Mesothelial cell of epicardium (in vitro differentiated cells): ENCODE data around the gene ZFP36L1. TPM values are rescaled to one million over a fixed set of nuclear protein-coding genes. Genes with fewer than 3 reads are reported as not detected.

Experiments used
- DNase-seq, 2 experiments: peaks; one replicate each; pipeline ENCODE4 v3.0.0; 2021; ENCODE audit warnings: low spot score in 2 of 2; ENCODE audit not compliant: unreplicated experiment in 2 of 2
- H3K27ac Mint-ChIP-seq: 2 replicates; pipeline ENCODE4 v1.8.0; 2021; ENCODE audit warnings: mixed read lengths
- H3K27me3 Mint-ChIP-seq: 2 replicates; pipeline ENCODE4 v1.8.0; 2021; ENCODE audit warnings: low read depth, mixed read lengths
- H3K36me3 Mint-ChIP-seq: 2 replicates; pipeline ENCODE4 v1.8.0; 2021; ENCODE audit warnings: mixed read lengths
- H3K4me1 Mint-ChIP-seq: 2 replicates; pipeline ENCODE4 v1.8.0; 2021; ENCODE audit warnings: mixed read lengths
- H3K4me3 Mint-ChIP-seq: 2 replicates; pipeline ENCODE4 v1.8.0; 2021; ENCODE audit warnings: mild to moderate bottlenecking, moderate library complexity, mixed read lengths
- H3K9me3 Mint-ChIP-seq: 2 replicates; pipeline ENCODE4 v1.8.0; 2021; ENCODE audit warnings: mixed read lengths
- CTCF ChIP-seq: fragments of 200-600 bp; sonication (generic); IDR thresholded peaks from one replicate; pipeline ENCODE4 v1.5.0; 2021; ENCODE audit warnings: antibody characterized with exemption; ENCODE audit not compliant: unreplicated experiment
- total RNA-seq: library from RNA; stranded (reverse); gene quantifications from 3 replicates; pipeline ENCODE4 v1.2.1, GENCODE V29; 2021

ZFP36L1 gene
- total RNA-seq, 1 donor from 2014 or later, result 377 TPM

GRCh38 chr14:68823434-68824206 is 30.8 kb upstream of the ZFP36L1 start:
- H3K9me3 Mint-ChIP-seq, result no peaks in the 10 kb centered on the region
- H3K36me3 Mint-ChIP-seq, result no peaks in the 10 kb centered on the region
- DNase-seq, result no peak
- TF ChIP-seq CTCF, result no peak
- no peak overlapping the region for H3K4me3 Mint-ChIP-seq
- no peaks in the 10 kb centered on the region for H3K27me3 Mint-ChIP-seq
- no peak overlapping the region for H3K27ac Mint-ChIP-seq
- H3K4me1 Mint-ChIP-seq, result peaks cover 20% of the 10 kb centered on the region

- no peak for TF ChIP-seq CTCF
- Mint-ChIP-seq H3K4me1 (peaks cover 20% of the 10 kb centered on the region), H3K27ac (no peak overlapping the region), H3K4me3 (no peak overlapping the region), H3K36me3 (no peaks in the 10 kb centered on the region), H3K27me3 (no peaks in the 10 kb centered on the region), H3K9me3 (no peaks in the 10 kb centered on the region)
- DNase-seq, result no peak
Measured at GRCh38 chr14:68822926-68823325, 30.1 kb upstream of the ZFP36L1 start.

GRCh38 chr14:68822132-68822651 is 29.3 kb upstream of the ZFP36L1 start:
- H3K36me3 Mint-ChIP-seq, result no peaks in the 10 kb centered on the region
- no peaks in the 10 kb centered on the region for H3K9me3 Mint-ChIP-seq
- DNase-seq, result no peak
- no peak overlapping the region for H3K27ac Mint-ChIP-seq
- H3K27me3 Mint-ChIP-seq, result no peaks in the 10 kb centered on the region
- TF ChIP-seq CTCF, result no peak
- no peak overlapping the region for H3K4me3 Mint-ChIP-seq
- peaks cover 23% of the 10 kb centered on the region for H3K4me1 Mint-ChIP-seq

- H3K4me3 Mint-ChIP-seq, result no peak overlapping the region
- no peak for TF ChIP-seq CTCF
- H3K27me3 Mint-ChIP-seq, result no peaks in the 10 kb centered on the region
- H3K36me3 Mint-ChIP-seq, result no peaks in the 10 kb centered on the region
- H3K27ac Mint-ChIP-seq, result no peak overlapping the region
- DNase-seq, result no peak
- H3K4me1 Mint-ChIP-seq, result peaks cover 28% of the 10 kb centered on the region
- no peaks in the 10 kb centered on the region for H3K9me3 Mint-ChIP-seq
Measured at GRCh38 chr14:68820999-68821683, 28.3 kb upstream of the ZFP36L1 start.

- TF ChIP-seq CTCF, result no peak
- Mint-ChIP-seq H3K27ac (peak overlapping the region; percentile 67), H3K27me3 (no peaks in the 10 kb centered on the region), H3K4me1 (peaks cover 34% of the 10 kb centered on the region), H3K9me3 (no peaks in the 10 kb centered on the region), H3K4me3 (no peak overlapping the region), H3K36me3 (no peaks in the 10 kb centered on the region)
- DNase-seq, result no peak
Measured at GRCh38 chr14:68820536-68820935, 27.7 kb upstream of the ZFP36L1 start.
